ENCODE data around the gene ANXA2. TPM values are rescaled to one million over a fixed set of nuclear protein-coding genes. Genes with fewer than 3 reads are reported as not detected.

Gene ANXA2
- polyA plus RNA-seq, 1 experiment, result 5,886 TPM

DNA sequence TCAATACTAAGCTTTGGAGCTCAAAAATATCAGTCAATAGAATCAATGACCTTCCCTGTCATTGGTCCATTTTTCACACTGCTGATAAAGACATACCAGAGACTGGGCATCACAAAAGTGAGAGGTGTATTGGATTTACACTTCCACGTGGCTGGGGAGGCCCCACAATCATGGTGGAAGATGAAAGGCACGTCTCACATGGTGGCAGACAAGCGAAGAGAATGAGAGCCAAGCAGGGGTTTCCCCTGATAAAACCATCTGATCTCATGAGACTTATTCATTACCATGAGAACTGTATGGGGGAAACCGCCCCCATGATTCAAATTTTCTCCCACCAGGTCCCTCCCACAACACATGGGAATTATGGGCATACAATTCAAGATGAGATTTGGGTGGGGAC, 81.9 kb downstream of the ANXA2 start:
- H3K27me3 ChIP-seq (ENCODE audit: control insufficient read depth, insufficient read depth, low read length), result peaks cover 5% of the 10 kb centered on the region
- no peak for TF ChIP-seq CTCF (IDR thresholded peaks at IDR 0.05; ENCODE audit: insufficient read depth, low read depth, low read length)
- POLR2A ChIA-PET, result no interaction called here
- DNase-seq (ENCODE audit: low read depth), result no peak
- CTCF ChIA-PET, result interaction anchor here (0.6 to 1.6 kb wide), 5 partner anchors 10 to 783 kb away, joined by 3 to 11 read pairs (median 3); no protein-coding TSS in a partner anchor
- no peaks in the 10 kb centered on the region for H3K36me3 ChIP-seq (ENCODE audit: control insufficient read depth, insufficient read depth, low read length)
- no peak overlapping the region for H3K4me3 ChIP-seq (ENCODE audit: low read depth, low read length)

- no peaks in the 10 kb centered on the region for H3K36me3 ChIP-seq (ENCODE audit: control insufficient read depth, insufficient read depth, low read length)
- CTCF ChIA-PET, result interaction anchor here (1.2 to 1.5 kb wide), 2 partner anchors 13 to 14 kb away, joined by 3 to 4 read pairs; no protein-coding TSS in a partner anchor
- no peak overlapping the region for H3K4me3 ChIP-seq (ENCODE audit: low read depth, low read length)
- TF ChIP-seq CTCF (IDR thresholded peaks at IDR 0.05; ENCODE audit: insufficient read depth, low read depth, low read length), result no peak
- no peak for DNase-seq (ENCODE audit: low read depth)
- POLR2A ChIA-PET, result no interaction called here
- H3K27me3 ChIP-seq (ENCODE audit: control insufficient read depth, insufficient read depth, low read length), result peaks cover 7% of the 10 kb centered on the region
Observed at GRCh38 chr15:60313906-60314305, 83.9 kb downstream of the ANXA2 start.

- TF ChIP-seq CTCF (IDR thresholded peaks at IDR 0.05; ENCODE audit: insufficient read depth, low read depth, low read length), result no peak
- CTCF ChIA-PET, result no interaction called here
- POLR2A ChIA-PET, result no interaction called here
- Histone ChIP-seq H3K27me3 (ENCODE audit: control insufficient read depth, insufficient read depth, low read length) (0 out of 2 replicates have a peak, but pooled peaks cover 8% of the 10 kb centered on the region), H3K4me3 (ENCODE audit: low read depth, low read length) (no peak overlapping the region), H3K36me3 (ENCODE audit: control insufficient read depth, insufficient read depth, low read length) (no peaks in the 10 kb centered on the region)
- no peak for DNase-seq (ENCODE audit: low read depth)
Observed at GRCh38 chr15:60307034-60307433, 90.8 kb downstream of the ANXA2 start.

- Histone ChIP-seq H3K27me3 (ENCODE audit: control insufficient read depth, insufficient read depth, low read length) (0 out of 2 replicates have a peak, but pooled peaks cover 2% of the 10 kb centered on the region), H3K4me3 (ENCODE audit: low read depth, low read length) (no peak overlapping the region), H3K36me3 (ENCODE audit: control insufficient read depth, insufficient read depth, low read length) (no peaks in the 10 kb centered on the region)
- no peak for TF ChIP-seq CTCF (IDR thresholded peaks at IDR 0.05; ENCODE audit: insufficient read depth, low read depth, low read length)
- CTCF ChIA-PET, result no interaction called here
- POLR2A ChIA-PET, result no interaction called here
- no peak for DNase-seq (ENCODE audit: low read depth)
Observed at GRCh38 chr15:60301024-60301423, 96.8 kb downstream of the ANXA2 start.

- no peak for DNase-seq (ENCODE audit: low read depth)
- CTCF ChIA-PET, result interaction anchor here (0.9 to 1.3 kb wide), 2 partner anchors 16 to 21 kb away, joined by 3 read pairs; no protein-coding TSS in a partner anchor
Observed at GRCh38 chr15:60299452-60300047, 98.2 kb downstream of the ANXA2 start.

More at GRCh38 chr15:60299452-60300047, 98.2 kb downstream of the ANXA2 start:
- H3K36me3 ChIP-seq (ENCODE audit: control insufficient read depth, insufficient read depth, low read length), result no peaks in the 10 kb centered on the region
- POLR2A ChIA-PET, result no interaction called here
- peak; percentile 43 for TF ChIP-seq CTCF (IDR thresholded peaks at IDR 0.05; ENCODE audit: insufficient read depth, low read depth, low read length)
- H3K27me3 ChIP-seq (ENCODE audit: control insufficient read depth, insufficient read depth, low read length), result 0 out of 2 replicates have a peak, but pooled peaks cover 2% of the 10 kb centered on the region
- no peak overlapping the region for H3K4me3 ChIP-seq (ENCODE audit: low read depth, low read length)

Small RNA genes within 50 kb of the gene (small RNA-seq; reads per million reads assigned to genes)
- gene AC087385.3 (ENCODE audit: insufficient read length, low read depth, low replicate concordance), result not detected

Other genes starting within 250 kb of the ANXA2 start
- gene ICE2, start 81.2 kb upstream of the ANXA2 start, polyA plus RNA-seq (2011; rRNA removed), result 19.4 and 29.4 TPM in 2 replicates